ENCODE results near the gene FEZF2.

DNA sequence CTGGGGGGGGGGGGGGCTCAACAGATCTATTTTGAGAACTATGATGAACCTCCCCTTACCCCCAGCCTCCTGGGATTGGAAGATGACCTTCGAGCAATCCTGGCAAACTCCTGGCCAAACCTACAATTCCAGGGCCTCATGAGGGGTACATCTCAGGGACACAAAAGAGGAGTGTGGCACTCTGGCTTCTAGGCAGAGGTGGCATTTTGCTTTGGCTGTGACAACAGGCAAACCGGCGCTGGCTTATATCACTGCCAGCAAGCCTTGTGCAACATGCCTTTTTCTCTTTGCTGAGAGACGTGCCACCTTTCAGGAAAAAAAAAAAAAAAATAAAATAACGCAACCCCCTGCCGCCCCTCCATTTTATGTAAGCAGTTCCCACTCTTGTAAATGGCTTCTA, 31.8 kb upstream of the FEZF2 start:
- TF ChIP-seq EZH2 (IDR thresholded peaks at IDR 0.05): no peak
- no peak for TF ChIP-seq POLR2AphosphoS5 (IDR thresholded peaks at IDR 0.05; ENCODE audit: borderline replicate concordance, low read depth, low read length)

Measured in SK-N-MC (cell line).